ENCODE results near the gene STT3A. TPM values are rescaled to one million over a fixed set of nuclear protein-coding genes. Genes with fewer than 3 reads are reported as not detected.

The STT3A gene
- total and polyA plus RNA-seq, 2 donors (not counting 3 experiments of a cell fraction or from before 2014, with no cell fraction given), result 236 to 362 TPM

DNA sequence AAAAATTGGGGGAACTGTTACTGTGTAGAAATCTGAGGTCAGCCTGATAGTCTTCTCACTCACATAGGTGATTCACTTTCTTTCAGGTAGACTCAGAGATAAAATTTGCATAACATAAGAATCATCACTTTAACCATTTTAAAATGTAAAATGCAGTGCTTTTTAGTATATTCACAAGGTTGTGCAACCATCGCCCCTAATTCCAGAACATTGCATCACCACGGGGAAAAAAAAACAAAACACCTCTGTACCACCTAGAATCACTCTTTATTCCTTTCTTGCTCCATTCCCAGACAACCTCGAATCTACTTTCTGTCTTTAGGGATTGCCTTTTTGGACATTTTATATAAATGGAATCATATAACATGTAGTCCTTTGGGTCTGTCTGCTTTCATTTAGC is 53.2 kb downstream of the STT3A start:
- DNase-seq (ENCODE audit: low read depth, low spot score) (no peak), FAIRE-seq (no peak)
- intact Hi-C loops (cut with micrococcal nuclease), result no loop called here
- Histone ChIP-seq H2AFZ (ENCODE audit: low read depth, low read length) (no peak overlapping the region), H3K9me1 (replicated peaks; ENCODE audit: control insufficient read depth, extremely low read depth, insufficient read depth, low read length) (no peaks in the 10 kb centered on the region), H3K27ac (ENCODE audit: insufficient read depth, low read depth, low read length) (no peak overlapping the region), H4K20me1 (replicated peaks; ENCODE audit: control insufficient read depth, extremely low read depth, insufficient read depth, low read length) (no peaks in the 10 kb centered on the region), H3K9me3 (replicated peaks; ENCODE audit: control insufficient read depth, insufficient read depth, low read length) (no peaks in the 10 kb centered on the region), H3K79me2 (ENCODE audit: control insufficient read depth, insufficient read depth, low read length) (peaks cover 7% of the 10 kb centered on the region), H3K27me3 (ENCODE audit: control insufficient read depth in 2 of 2, insufficient read depth in 2 of 2, low read length in 2 of 2) (no peaks in the 10 kb centered on the region), H3K4me3 (replicated peaks in 1 of 3; ENCODE audit: insufficient read depth in 1 of 3, low read depth in 1 of 3, low read length in 3 of 3) (no peak overlapping the region), H3K36me3 (ENCODE audit: control insufficient read depth in 2 of 2, extremely low read depth in 1 of 2, insufficient read depth in 2 of 2, low read length in 2 of 2) (peaks cover 0 to 19% of the 10 kb centered on the region in 2 experiments), H3K4me2 (ENCODE audit: insufficient read depth, low read length) (no peak overlapping the region), H3K9ac (replicated peaks; ENCODE audit: extremely low read depth, insufficient read depth, low read length) (no peak overlapping the region), H3K4me1 (ENCODE audit: control insufficient read depth, extremely low read depth, insufficient read depth, low read length) (no peaks in the 10 kb centered on the region)
- TF ChIP-seq, protein P1, sequence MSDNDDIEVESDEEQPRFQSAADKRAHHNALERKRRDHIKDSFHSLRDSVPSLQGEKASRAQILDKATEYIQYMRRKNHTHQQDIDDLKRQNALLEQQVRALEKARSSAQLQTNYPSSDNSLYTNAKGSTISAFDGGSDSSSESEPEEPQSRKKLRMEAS (IDR thresholded peaks at IDR 0.05; ENCODE audit: insufficient read depth, insufficient read length), result no peak
- TF ChIP-seq POLR2A (IDR thresholded peaks at IDR 0.05; ENCODE audit: low read depth, low read length) (no peak), EZH2 (IDR thresholded peaks at IDR 0.05; ENCODE audit: borderline replicate concordance, low read depth, low read length, severe bottlenecking) (no peak), MYC (IDR thresholded peaks at IDR 0.05; ENCODE audit: low read depth, low read length) (no peak), GATA2 (IDR thresholded peaks at IDR 0.05; ENCODE audit: insufficient read depth, insufficient read length, low read depth, low read length) (no peak), FOS (IDR thresholded peaks at IDR 0.05; ENCODE audit: borderline replicate concordance, insufficient read depth, low read length) (no peak), POLR2AphosphoS5 (IDR thresholded peaks at IDR 0.05; ENCODE audit: insufficient read depth, low read depth, low read length) (no peak), JUN (IDR thresholded peaks at IDR 0.05; ENCODE audit: borderline replicate concordance, insufficient read depth, insufficient read length, low read depth) (no peak)
- TF ChIP-seq, protein P2, sequence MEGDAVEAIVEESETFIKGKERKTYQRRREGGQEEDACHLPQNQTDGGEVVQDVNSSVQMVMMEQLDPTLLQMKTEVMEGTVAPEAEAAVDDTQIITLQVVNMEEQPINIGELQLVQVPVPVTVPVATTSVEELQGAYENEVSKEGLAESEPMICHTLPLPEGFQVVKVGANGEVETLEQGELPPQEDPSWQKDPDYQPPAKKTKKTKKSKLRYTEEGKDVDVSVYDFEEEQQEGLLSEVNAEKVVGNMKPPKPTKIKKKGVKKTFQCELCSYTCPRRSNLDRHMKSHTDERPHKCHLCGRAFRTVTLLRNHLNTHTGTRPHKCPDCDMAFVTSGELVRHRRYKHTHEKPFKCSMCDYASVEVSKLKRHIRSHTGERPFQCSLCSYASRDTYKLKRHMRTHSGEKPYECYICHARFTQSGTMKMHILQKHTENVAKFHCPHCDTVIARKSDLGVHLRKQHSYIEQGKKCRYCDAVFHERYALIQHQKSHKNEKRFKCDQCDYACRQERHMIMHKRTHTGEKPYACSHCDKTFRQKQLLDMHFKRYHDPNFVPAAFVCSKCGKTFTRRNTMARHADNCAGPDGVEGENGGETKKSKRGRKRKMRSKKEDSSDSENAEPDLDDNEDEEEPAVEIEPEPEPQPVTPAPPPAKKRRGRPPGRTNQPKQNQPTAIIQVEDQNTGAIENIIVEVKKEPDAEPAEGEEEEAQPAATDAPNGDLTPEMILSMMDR (IDR thresholded peaks at IDR 0.05; ENCODE audit: extremely low read depth in 1 of 2, insufficient read depth in 1 of 2, low read depth in 1 of 2, low read length in 2 of 2), result no peak
- dilution Hi-C loops (cut with MboI; ENCODE audit: extremely low pct_ligation_motif_present, low sequenced_read_pairs), result no loop called here
- POLR2A ChIA-PET, result no interaction called here
- CTCF ChIA-PET, result interaction anchor here (0.9 to 1.8 kb wide), 2 partner anchors 11 to 36 kb away, joined by 3 read pairs; no protein-coding TSS in a partner anchor
- BruUV-seq (replicated peaks), result no TSS peak

Data from endothelial cell of umbilical vein (primary cell).